HepG2 (cell line): ENCODE results near the gene NLRC3. TPM values are rescaled to one million over a fixed set of nuclear protein-coding genes. Genes with fewer than 3 reads are reported as not detected.

ENCODE experiments used
- ATF1 ChIP-seq: IDR thresholded peaks from 2 replicates; pipeline ENCODE4 v1.6.1; 2016; ENCODE audit warnings: mild to moderate bottlenecking, control low read depth
- FOXP4 ChIP-seq: sonication (generic); formaldehyde crosslinking; IDR thresholded peaks from 2 replicates; pipeline ENCODE4 v1.4.0; 2020; ENCODE audit warnings: missing genetic modification reagents
- LCORL ChIP-seq, 2 experiments: fragments of 450-650 bp in 1 of 2; sonication (generic) in 1 of 2; formaldehyde crosslinking in 1 of 2; IDR thresholded peaks; 2 replicates each; pipeline versions ENCODE4 v1.5.0 to v1.6.1; 2017 to 2020; ENCODE audit warnings: antibody characterized with exemption in 1 of 2, missing genetic modification reagents in 1 of 2
- SRSF1 ChIP-seq: fragments of 200-400 bp; formaldehyde crosslinking; optimal IDR thresholded peaks from 2 replicates; pipeline ENCODE3; 2017; ENCODE audit warnings: mild to moderate bottlenecking, low read depth, low read length, moderate library complexity
- ZNF432 ChIP-seq: sonication (generic); formaldehyde crosslinking; IDR thresholded peaks from 2 replicates; pipeline ENCODE4 v1.5.0; 2020; ENCODE audit warnings: missing genetic modification reagents, mild to moderate bottlenecking, borderline replicate concordance
- polyA plus RNA-seq, 8 experiments: library from polyadenylated mRNA; depleted of rRNA in 3 of 8; stranded (reverse) in 7 of 8; unstranded in 1 of 8; fragments of >200 nt; fragmentation: Illumina TruSeq in 4 of 8; extraction: Trizol in 4 of 8; gene quantifications; 2 replicates each; pipeline versions ENCODE4 v1.2.1 to v1.2.3, GENCODE V29; 2011 to 2016; ENCODE audit warnings: low read depth in 4 of 8, missing spikeins in 1 of 8, mixed read lengths in 1 of 8; ENCODE audit not compliant: insufficient read depth in 1 of 8
- total RNA-seq, 5 experiments: library from RNA; depleted of rRNA; stranded (reverse); fragments of >200 nt; fragmentation: Illumina TruSeq; extraction: Trizol; gene quantifications; 2 replicates each; pipeline ENCODE4 v1.2.3, GENCODE V29; 2016; ENCODE audit warnings: low read depth in 1 of 5
- TF ChIP-seq, protein P1 (sequence below): sonication (generic); formaldehyde crosslinking; IDR thresholded peaks from 2 replicates; pipeline ENCODE4 v1.5.0; 2020; ENCODE audit warnings: mild to moderate bottlenecking, missing genetic modification reagents, borderline replicate concordance
- TF ChIP-seq, protein P2 (sequence below): IDR thresholded peaks from 2 replicates; pipeline ENCODE4 v1.6.1; 2016; ENCODE audit warnings: low read depth, missing genetic modification reagents, missing compliant biosample characterization
- TF ChIP-seq, protein P3 (sequence below): IDR thresholded peaks from 2 replicates; pipeline ENCODE4 v1.6.1; 2016; ENCODE audit warnings: missing compliant biosample characterization, missing genetic modification reagents, borderline replicate concordance

NLRC3 gene
- total and polyA plus RNA-seq, 2 of the 13 experiments (the other 11 are each of a cell fraction or from before 2014, with no cell fraction given) = not detected

DNA sequence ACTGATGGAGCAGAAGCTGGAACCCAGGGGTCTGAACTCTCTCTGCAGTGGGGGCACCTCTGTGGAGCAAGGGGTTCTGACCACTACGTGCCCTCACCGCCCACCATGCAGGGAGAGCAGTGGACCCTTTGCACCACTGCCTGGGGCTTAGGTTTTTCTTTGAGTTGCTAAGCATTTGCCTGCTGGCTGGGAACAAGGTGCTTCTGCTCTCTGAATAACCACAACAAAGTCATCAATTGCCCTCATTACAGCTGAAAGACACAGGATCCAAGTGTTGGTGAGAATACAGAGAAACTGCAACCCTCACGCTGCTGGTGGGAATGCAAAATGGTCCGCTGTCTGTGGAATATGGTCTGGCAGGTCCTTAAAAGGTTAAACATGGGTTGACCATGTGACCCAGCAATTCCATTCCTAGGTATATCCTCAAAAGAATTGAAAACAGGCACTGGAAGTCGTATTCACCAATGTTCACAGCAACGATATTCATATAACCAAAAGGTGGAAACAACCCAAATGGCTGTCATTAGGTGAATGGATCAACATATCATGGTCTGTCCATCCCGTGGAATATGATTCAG, 22.8 kb downstream of the NLRC3 start (continued):
- TF ChIP-seq, protein P1, sequence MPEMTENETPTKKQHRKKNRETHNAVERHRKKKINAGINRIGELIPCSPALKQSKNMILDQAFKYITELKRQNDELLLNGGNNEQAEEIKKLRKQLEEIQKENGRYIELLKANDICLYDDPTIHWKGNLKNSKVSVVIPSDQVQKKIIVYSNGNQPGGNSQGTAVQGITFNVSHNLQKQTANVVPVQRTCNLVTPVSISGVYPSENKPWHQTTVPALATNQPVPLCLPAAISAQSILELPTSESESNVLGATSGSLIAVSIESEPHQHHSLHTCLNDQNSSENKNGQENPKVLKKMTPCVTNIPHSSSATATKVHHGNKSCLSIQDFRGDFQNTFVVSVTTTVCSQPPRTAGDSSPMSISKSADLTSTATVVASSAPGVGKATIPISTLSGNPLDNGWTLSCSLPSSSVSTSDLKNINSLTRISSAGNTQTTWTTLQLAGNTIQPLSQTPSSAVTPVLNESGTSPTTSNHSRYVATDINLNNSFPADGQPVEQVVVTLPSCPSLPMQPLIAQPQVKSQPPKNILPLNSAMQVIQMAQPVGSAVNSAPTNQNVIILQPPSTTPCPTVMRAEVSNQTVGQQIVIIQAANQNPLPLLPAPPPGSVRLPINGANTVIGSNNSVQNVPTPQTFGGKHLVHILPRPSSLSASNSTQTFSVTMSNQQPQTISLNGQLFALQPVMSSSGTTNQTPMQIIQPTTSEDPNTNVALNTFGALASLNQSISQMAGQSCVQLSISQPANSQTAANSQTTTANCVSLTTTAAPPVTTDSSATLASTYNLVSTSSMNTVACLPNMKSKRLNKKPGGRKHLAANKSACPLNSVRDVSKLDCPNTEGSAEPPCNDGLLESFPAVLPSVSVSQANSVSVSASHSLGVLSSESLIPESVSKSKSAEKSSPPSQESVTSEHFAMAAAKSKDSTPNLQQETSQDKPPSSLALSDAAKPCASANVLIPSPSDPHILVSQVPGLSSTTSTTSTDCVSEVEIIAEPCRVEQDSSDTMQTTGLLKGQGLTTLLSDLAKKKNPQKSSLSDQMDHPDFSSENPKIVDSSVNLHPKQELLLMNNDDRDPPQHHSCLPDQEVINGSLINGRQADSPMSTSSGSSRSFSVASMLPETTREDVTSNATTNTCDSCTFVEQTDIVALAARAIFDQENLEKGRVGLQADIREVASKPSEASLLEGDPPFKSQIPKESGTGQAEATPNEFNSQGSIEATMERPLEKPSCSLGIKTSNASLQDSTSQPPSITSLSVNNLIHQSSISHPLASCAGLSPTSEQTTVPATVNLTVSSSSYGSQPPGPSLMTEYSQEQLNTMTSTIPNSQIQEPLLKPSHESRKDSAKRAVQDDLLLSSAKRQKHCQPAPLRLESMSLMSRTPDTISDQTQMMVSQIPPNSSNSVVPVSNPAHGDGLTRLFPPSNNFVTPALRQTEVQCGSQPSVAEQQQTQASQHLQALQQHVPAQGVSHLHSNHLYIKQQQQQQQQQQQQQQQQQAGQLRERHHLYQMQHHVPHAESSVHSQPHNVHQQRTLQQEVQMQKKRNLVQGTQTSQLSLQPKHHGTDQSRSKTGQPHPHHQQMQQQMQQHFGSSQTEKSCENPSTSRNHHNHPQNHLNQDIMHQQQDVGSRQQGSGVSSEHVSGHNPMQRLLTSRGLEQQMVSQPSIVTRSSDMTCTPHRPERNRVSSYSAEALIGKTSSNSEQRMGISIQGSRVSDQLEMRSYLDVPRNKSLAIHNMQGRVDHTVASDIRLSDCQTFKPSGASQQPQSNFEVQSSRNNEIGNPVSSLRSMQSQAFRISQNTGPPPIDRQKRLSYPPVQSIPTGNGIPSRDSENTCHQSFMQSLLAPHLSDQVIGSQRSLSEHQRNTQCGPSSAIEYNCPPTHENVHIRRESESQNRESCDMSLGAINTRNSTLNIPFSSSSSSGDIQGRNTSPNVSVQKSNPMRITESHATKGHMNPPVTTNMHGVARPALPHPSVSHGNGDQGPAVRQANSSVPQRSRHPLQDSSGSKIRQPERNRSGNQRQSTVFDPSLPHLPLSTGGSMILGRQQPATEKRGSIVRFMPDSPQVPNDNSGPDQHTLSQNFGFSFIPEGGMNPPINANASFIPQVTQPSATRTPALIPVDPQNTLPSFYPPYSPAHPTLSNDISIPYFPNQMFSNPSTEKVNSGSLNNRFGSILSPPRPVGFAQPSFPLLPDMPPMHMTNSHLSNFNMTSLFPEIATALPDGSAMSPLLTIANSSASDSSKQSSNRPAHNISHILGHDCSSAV (CRISPR knock-in tag) = no peak
- TF ChIP-seq FOXP4 (CRISPR knock-in tag) (no peak), SRSF1 (no peak), ZNF432 (no peak), ATF1 (no peak), LCORL (IDR thresholded peaks at IDR 0.05) (no peak), LCORL (CRISPR knock-in tag; IDR thresholded peaks at IDR 0.05) (no peak)
- TF ChIP-seq, protein P2, sequence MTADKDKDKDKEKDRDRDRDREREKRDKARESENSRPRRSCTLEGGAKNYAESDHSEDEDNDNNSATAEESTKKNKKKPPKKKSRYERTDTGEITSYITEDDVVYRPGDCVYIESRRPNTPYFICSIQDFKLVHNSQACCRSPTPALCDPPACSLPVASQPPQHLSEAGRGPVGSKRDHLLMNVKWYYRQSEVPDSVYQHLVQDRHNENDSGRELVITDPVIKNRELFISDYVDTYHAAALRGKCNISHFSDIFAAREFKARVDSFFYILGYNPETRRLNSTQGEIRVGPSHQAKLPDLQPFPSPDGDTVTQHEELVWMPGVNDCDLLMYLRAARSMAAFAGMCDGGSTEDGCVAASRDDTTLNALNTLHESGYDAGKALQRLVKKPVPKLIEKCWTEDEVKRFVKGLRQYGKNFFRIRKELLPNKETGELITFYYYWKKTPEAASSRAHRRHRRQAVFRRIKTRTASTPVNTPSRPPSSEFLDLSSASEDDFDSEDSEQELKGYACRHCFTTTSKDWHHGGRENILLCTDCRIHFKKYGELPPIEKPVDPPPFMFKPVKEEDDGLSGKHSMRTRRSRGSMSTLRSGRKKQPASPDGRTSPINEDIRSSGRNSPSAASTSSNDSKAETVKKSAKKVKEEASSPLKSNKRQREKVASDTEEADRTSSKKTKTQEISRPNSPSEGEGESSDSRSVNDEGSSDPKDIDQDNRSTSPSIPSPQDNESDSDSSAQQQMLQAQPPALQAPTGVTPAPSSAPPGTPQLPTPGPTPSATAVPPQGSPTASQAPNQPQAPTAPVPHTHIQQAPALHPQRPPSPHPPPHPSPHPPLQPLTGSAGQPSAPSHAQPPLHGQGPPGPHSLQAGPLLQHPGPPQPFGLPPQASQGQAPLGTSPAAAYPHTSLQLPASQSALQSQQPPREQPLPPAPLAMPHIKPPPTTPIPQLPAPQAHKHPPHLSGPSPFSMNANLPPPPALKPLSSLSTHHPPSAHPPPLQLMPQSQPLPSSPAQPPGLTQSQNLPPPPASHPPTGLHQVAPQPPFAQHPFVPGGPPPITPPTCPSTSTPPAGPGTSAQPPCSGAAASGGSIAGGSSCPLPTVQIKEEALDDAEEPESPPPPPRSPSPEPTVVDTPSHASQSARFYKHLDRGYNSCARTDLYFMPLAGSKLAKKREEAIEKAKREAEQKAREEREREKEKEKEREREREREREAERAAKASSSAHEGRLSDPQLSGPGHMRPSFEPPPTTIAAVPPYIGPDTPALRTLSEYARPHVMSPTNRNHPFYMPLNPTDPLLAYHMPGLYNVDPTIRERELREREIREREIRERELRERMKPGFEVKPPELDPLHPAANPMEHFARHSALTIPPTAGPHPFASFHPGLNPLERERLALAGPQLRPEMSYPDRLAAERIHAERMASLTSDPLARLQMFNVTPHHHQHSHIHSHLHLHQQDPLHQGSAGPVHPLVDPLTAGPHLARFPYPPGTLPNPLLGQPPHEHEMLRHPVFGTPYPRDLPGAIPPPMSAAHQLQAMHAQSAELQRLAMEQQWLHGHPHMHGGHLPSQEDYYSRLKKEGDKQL (CRISPR knock-in tag) = no peak
- TF ChIP-seq, protein P3, sequence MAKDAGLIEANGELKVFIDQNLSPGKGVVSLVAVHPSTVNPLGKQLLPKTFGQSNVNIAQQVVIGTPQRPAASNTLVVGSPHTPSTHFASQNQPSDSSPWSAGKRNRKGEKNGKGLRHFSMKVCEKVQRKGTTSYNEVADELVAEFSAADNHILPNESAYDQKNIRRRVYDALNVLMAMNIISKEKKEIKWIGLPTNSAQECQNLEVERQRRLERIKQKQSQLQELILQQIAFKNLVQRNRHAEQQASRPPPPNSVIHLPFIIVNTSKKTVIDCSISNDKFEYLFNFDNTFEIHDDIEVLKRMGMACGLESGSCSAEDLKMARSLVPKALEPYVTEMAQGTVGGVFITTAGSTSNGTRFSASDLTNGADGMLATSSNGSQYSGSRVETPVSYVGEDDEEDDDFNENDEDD (CRISPR knock-in tag) = no peak
- TF ChIP-seq, all 625 proteins: peak for 0
